ENCODE results near the gene CDK18. TPM values are rescaled to one million over a fixed set of nuclear protein-coding genes. Genes with fewer than 3 reads are reported as not detected.

Gene CDK18
- total RNA-seq, 1 donor from 2014 or later = 23.9 TPM

GRCh38 chr1:205472737-205473441, 31.6 kb upstream of the CDK18 start:
- H3K4me1 Mint-ChIP-seq (ENCODE audit: low read depth) = peaks cover 16% of the 10 kb centered on the region
- H3K36me3 Mint-ChIP-seq (ENCODE audit: insufficient read depth) = no peaks in the 10 kb centered on the region
- H3K27me3 Mint-ChIP-seq = peaks cover 29% of the 10 kb centered on the region
- no peak overlapping the region for H3K4me3 Mint-ChIP-seq (ENCODE audit: low read depth)
- no peak for DNase-seq (ENCODE audit: low spot score, unreplicated experiment)
- TF ChIP-seq CTCF (IDR thresholded peaks at IDR 0.05; ENCODE audit: unreplicated experiment) = no peak
- no peak overlapping the region for H3K27ac Mint-ChIP-seq
- H3K9me3 Mint-ChIP-seq (ENCODE audit: low read depth) = peaks cover 10% of the 10 kb centered on the region

- peaks cover 31% of the 10 kb centered on the region for H3K27me3 Mint-ChIP-seq
- no peak for DNase-seq (ENCODE audit: low spot score, unreplicated experiment)
- no peak overlapping the region for H3K4me3 Mint-ChIP-seq (ENCODE audit: low read depth)
- peaks cover 16% of the 10 kb centered on the region for H3K4me1 Mint-ChIP-seq (ENCODE audit: low read depth)
- H3K36me3 Mint-ChIP-seq (ENCODE audit: insufficient read depth) = no peaks in the 10 kb centered on the region
- TF ChIP-seq CTCF (IDR thresholded peaks at IDR 0.05; ENCODE audit: unreplicated experiment) = no peak
- no peak overlapping the region for H3K27ac Mint-ChIP-seq
- peaks cover 10% of the 10 kb centered on the region for H3K9me3 Mint-ChIP-seq (ENCODE audit: low read depth)
Measured at GRCh38 chr1:205473475-205473874, 31.0 kb upstream of the CDK18 start.

DNA sequence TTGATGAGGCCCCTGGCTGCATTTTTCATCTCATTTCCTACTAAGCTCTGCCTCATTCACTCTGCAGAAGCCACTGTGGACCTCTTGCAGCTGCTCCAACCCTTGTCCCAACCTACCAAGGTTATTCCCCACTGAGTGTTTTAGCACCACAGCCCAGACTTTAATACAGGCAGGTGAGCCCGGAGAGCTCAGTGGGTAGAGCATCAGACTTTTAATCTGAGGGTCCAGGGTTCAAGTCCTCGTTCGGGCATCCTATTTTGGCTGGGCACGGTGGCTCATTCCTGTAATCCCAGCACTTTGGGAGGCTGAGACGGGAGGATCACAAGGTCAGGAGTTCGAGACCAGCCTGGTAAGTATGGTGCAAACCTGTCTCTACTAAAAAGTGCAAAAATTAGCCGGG, 30.5 kb upstream of the CDK18 start:
- TF ChIP-seq CTCF (IDR thresholded peaks at IDR 0.05; ENCODE audit: unreplicated experiment) = no peak
- Mint-ChIP-seq H3K4me3 (ENCODE audit: low read depth) (no peak overlapping the region), H3K4me1 (ENCODE audit: low read depth) (peaks cover 16% of the 10 kb centered on the region), H3K9me3 (ENCODE audit: low read depth) (peaks cover 10% of the 10 kb centered on the region), H3K36me3 (ENCODE audit: insufficient read depth) (no peaks in the 10 kb centered on the region), H3K27ac (no peak overlapping the region), H3K27me3 (peaks cover 31% of the 10 kb centered on the region)
- no peak for DNase-seq (ENCODE audit: low spot score, unreplicated experiment)

- no peak for TF ChIP-seq CTCF (IDR thresholded peaks at IDR 0.05; ENCODE audit: unreplicated experiment)
- H3K9me3 Mint-ChIP-seq (ENCODE audit: low read depth) = peaks cover 10% of the 10 kb centered on the region
- H3K27ac Mint-ChIP-seq = no peak overlapping the region
- peaks cover 33% of the 10 kb centered on the region for H3K27me3 Mint-ChIP-seq
- H3K4me1 Mint-ChIP-seq (ENCODE audit: low read depth) = peaks cover 13% of the 10 kb centered on the region
- no peak overlapping the region for H3K4me3 Mint-ChIP-seq (ENCODE audit: low read depth)
- H3K36me3 Mint-ChIP-seq (ENCODE audit: insufficient read depth) = no peaks in the 10 kb centered on the region
- DNase-seq (ENCODE audit: low spot score, unreplicated experiment) = no peak
Measured at GRCh38 chr1:205474571-205474970, 29.9 kb upstream of the CDK18 start.

- H3K4me3 Mint-ChIP-seq (ENCODE audit: low read depth) = no peak overlapping the region
- DNase-seq (ENCODE audit: low spot score, unreplicated experiment) = no peak
- peaks cover 46% of the 10 kb centered on the region for H3K27me3 Mint-ChIP-seq
- no peaks in the 10 kb centered on the region for H3K36me3 Mint-ChIP-seq (ENCODE audit: insufficient read depth)
- TF ChIP-seq CTCF (IDR thresholded peaks at IDR 0.05; ENCODE audit: unreplicated experiment) = no peak
- H3K4me1 Mint-ChIP-seq (ENCODE audit: low read depth) = peaks cover 4% of the 10 kb centered on the region
- H3K27ac Mint-ChIP-seq = no peak overlapping the region
- peaks cover 10% of the 10 kb centered on the region for H3K9me3 Mint-ChIP-seq (ENCODE audit: low read depth)
Measured at GRCh38 chr1:205475855-205476254, 28.6 kb upstream of the CDK18 start.

Measured in progenitor cell of endocrine pancreas (in vitro differentiated cells).